K562 (cell line): ENCODE results near the gene PNMA8A. TPM values are rescaled to one million over a fixed set of nuclear protein-coding genes. Genes with fewer than 3 reads are reported as not detected.

ENCODE experiments used
- ATAC-seq: fragments of 200-7000 bp; cut with Tn5 transposase; 3 replicates; pipeline ENCODE4 v1.9.1; 2020; ENCODE audit warnings: moderate library complexity
- BruUV-seq: library from RNA; stranded (reverse); fragments of 400-500 nt; replicated peaks from 2 replicates; lab custom pipeline; 2021; lab: Mats Ljungman, UMichigan
- CTCF ChIA-PET: fragments of 300-600 bp; formaldehyde crosslinking; extraction: SDS; loops from one replicate; lab custom pipeline; 2021; ENCODE audit warnings: low intra/inter-chr PET ratio; lab: Yijun Ruan, JAX
- POLR2A ChIA-PET: fragments of 300-600, 350-650 bp; sonication (Branson Sonifier 250); formaldehyde crosslinking; extraction: SDS; loops from one replicate; lab custom pipeline; 2021; ENCODE audit warnings: antibody characterized with exemption, inconsistent platforms; lab: Yijun Ruan, JAX
- DNase-seq, 4 experiments: peaks; one replicate each; pipeline versions ENCODE4 v3.0.0 to v3.0.0-alpha.2; 2011 to 2018; ENCODE audit warnings: low spot score in 3 of 4, mixed read lengths in 3 of 4; ENCODE audit errors: extremely low read depth in 1 of 4
- FAIRE-seq: peaks from 2 replicates; lab custom pipeline; 2011; peaks lifted over from hg19 to GRCh38; lab: Jason Lieb, UNC
- H2AFZ ChIP-seq: 2 replicates; pipeline ENCODE4 v1.6.0; 2011; ENCODE audit warnings: low read depth, low read length, control low read depth, inconsistent platforms
- H3K27ac ChIP-seq: fragments of 200-600 bp; 3 replicates; pipeline ENCODE4 v1.8.0; 2011; ENCODE audit warnings: low read depth, mild to moderate bottlenecking, control low read depth, inconsistent platforms, low read length, moderate library complexity, mixed read lengths; ENCODE audit errors: extremely low read depth
- H3K27me3 ChIP-seq, 2 experiments: fragments of 300-600 bp in 1 of 2; 2 replicates in 1 of 2; 3 replicates in 1 of 2; pipeline versions ENCODE4 v1.6.0 to v1.8.0; 2011; ENCODE audit warnings: inconsistent platforms in 2 of 2, low read length in 2 of 2, mild to moderate bottlenecking in 1 of 2, mixed read lengths in 1 of 2, moderate library complexity in 1 of 2; ENCODE audit not compliant: control insufficient read depth in 2 of 2, insufficient read depth in 2 of 2
- H3K36me3 ChIP-seq: fragments of 300-600 bp; 3 replicates; pipeline ENCODE4 v1.8.0; 2011; ENCODE audit warnings: mild to moderate bottlenecking, low read length, inconsistent platforms; ENCODE audit not compliant: control insufficient read depth, insufficient read depth
- H3K4me1 ChIP-seq, 2 experiments: fragments of 200-600 bp in 1 of 2; replicated peaks in 1 of 2; 2 replicates in 1 of 2; 3 replicates in 1 of 2; pipeline versions ENCODE4 v1.5.1 to v1.8.0; 2011; ENCODE audit warnings: inconsistent platforms in 2 of 2, low read length in 2 of 2, mild to moderate bottlenecking in 1 of 2, mixed read lengths in 1 of 2, moderate library complexity in 1 of 2; ENCODE audit not compliant: control insufficient read depth in 2 of 2, insufficient read depth in 2 of 2
- H3K4me2 ChIP-seq: 2 replicates; pipeline ENCODE4 v1.6.1; 2011; ENCODE audit warnings: low read length, control low read depth, inconsistent platforms, mixed read lengths; ENCODE audit not compliant: insufficient read depth
- H3K4me3 ChIP-seq: fragments of 200-600 bp; sonication (generic), shearing (Covaris generic); 2 replicates; pipeline ENCODE4 v1.5.1; 2016; ENCODE audit warnings: control low read depth, inconsistent platforms
- H3K79me2 ChIP-seq: fragments of 200-600 bp; 3 replicates; pipeline ENCODE4 v1.8.0; 2011; ENCODE audit warnings: low read length, inconsistent platforms; ENCODE audit not compliant: control insufficient read depth, insufficient read depth
- H3K9ac ChIP-seq, 2 experiments: 2 replicates each; pipeline versions ENCODE4 v1.6.0 to v1.6.1; 2011; ENCODE audit warnings: low read depth in 2 of 2, low read length in 2 of 2, control low read depth in 1 of 2, inconsistent platforms in 1 of 2, mild to moderate bottlenecking in 1 of 2, mixed read lengths in 1 of 2; ENCODE audit not compliant: insufficient read depth in 1 of 2
- H3K9me1 ChIP-seq: one replicate; pipeline ENCODE4 v1.6.0; 2011; ENCODE audit warnings: inconsistent platforms, mild to moderate bottlenecking, low read length, moderate library complexity; ENCODE audit not compliant: control insufficient read depth, insufficient read depth
- H3K9me3 ChIP-seq: replicated peaks from 2 replicates; pipeline ENCODE4 v1.5.1; 2011; ENCODE audit warnings: low read depth, low read length, inconsistent platforms; ENCODE audit not compliant: control insufficient read depth, insufficient read depth
- H4K20me1 ChIP-seq: replicated peaks from 2 replicates; pipeline ENCODE4 v1.6.1; 2011; ENCODE audit warnings: low read length, inconsistent platforms, mixed read lengths; ENCODE audit not compliant: control insufficient read depth, insufficient read depth
- ARID4B ChIP-seq: sonication (generic); formaldehyde crosslinking; IDR thresholded peaks from 2 replicates; pipeline ENCODE4 v1.8.0; 2022; ENCODE audit warnings: mild to moderate bottlenecking, missing genetic modification reagents
- BRD9 ChIP-seq: fragments of 450-650 bp; IDR thresholded peaks from 2 replicates; pipeline ENCODE4 v1.6.1; 2018; ENCODE audit warnings: low read depth; ENCODE audit not compliant: partially characterized antibody
- E4F1 ChIP-seq: fragments of 250-450 bp; sonication (Bioruptor Pico); IDR thresholded peaks from 2 replicates; pipeline ENCODE4 v1.5.0; 2021; ENCODE audit warnings: mild to moderate bottlenecking, borderline replicate concordance
- GTF2A2 ChIP-seq: IDR thresholded peaks from 2 replicates; pipeline ENCODE4 v1.6.1; 2016; ENCODE audit warnings: mild to moderate bottlenecking, missing genetic modification characterization, missing compliant biosample characterization
- HEY1 ChIP-seq: fragments of 250-450 bp; sonication (Bioruptor Pico); IDR thresholded peaks from 2 replicates; pipeline ENCODE4 v1.5.0; 2020; ENCODE audit warnings: mild to moderate bottlenecking, moderate library complexity, borderline replicate concordance
- NUFIP1 ChIP-seq: fragments of 450-650 bp; IDR thresholded peaks from 2 replicates; pipeline ENCODE4 v1.6.1; 2018; ENCODE audit not compliant: partially characterized antibody
- RBM34 ChIP-seq: fragments of 200-400 bp; formaldehyde crosslinking; IDR thresholded peaks from 2 replicates; pipeline ENCODE4 v1.6.1; 2018; ENCODE audit warnings: low read length, borderline replicate concordance; ENCODE audit not compliant: insufficient read depth
- TFE3 ChIP-seq: fragments of 450-650 bp; formaldehyde crosslinking; IDR thresholded peaks from 2 replicates; pipeline ENCODE4 v1.4.0; 2020; ENCODE audit warnings: mild to moderate bottlenecking, mixed read lengths
- ZBTB33 ChIP-seq: sonication (generic); formaldehyde crosslinking; IDR thresholded peaks from 2 replicates; pipeline ENCODE4 v1.8.1; 2023; ENCODE audit warnings: mild to moderate bottlenecking, missing genetic modification reagents
- WGBS: fragments of 100-300 bp; shearing (Covaris generic); methylation state at CpG from one replicate; pipeline ENCODE4 v1.1.6; 2016; ENCODE audit warnings: low coverage, mixed read lengths; ENCODE audit not compliant: insufficient coverage; ENCODE audit errors: missing lambda C conversion rate; 5-methylcytosine and 5-hydroxymethylcytosine counted together
- in situ Hi-C: fragments of 300-500 bp; cut with MboI; formaldehyde crosslinking; loops from 4 replicates; pipeline ENCODE4 v1.15.0; 2018; ENCODE audit warnings: inconsistent platforms, mixed read lengths
- intact Hi-C: fragments of 100-400 bp; cut with micrococcal nuclease; formaldehyde crosslinking; loops from 2 replicates; pipeline ENCODE4 v1.14.2; 2022
- polyA plus RNA-seq, 8 experiments: library from polyadenylated mRNA; depleted of rRNA in 4 of 8; stranded (reverse) in 5 of 8; unstranded in 3 of 8; fragments of >200 nt; fragmentation: Nextera tagmentation in 2 of 8; fragmentation: Illumina TruSeq in 1 of 8; extraction: Ambion mirVana in 2 of 8; extraction: Trizol in 1 of 8; gene quantifications; 2 replicates each; pipeline versions ENCODE4 v1.2.1 to v1.2.3, GENCODE V29; 2011 to 2014; ENCODE audit warnings: inconsistent platforms in 1 of 8, missing spikeins in 1 of 8
- total RNA-seq, 7 experiments: library from RNA; depleted of rRNA in 6 of 7; stranded (reverse); fragments of >200 nt in 6 of 7; fragmentation: Illumina TruSeq in 2 of 7; extraction: Trizol in 2 of 7; gene quantifications; 2 replicates each; pipeline versions ENCODE4 v1.2.1 to v1.2.3, GENCODE V29; 2011 to 2021; ENCODE audit warnings: low replicate concordance in 1 of 7

PNMA8A gene
- total and polyA plus RNA-seq, 9 of the 15 experiments (the other 6 are each of a cell fraction or from before 2014, with no cell fraction given), result 6.6 to 23.8 (median 14.9) TPM

- FAIRE-seq (no peak), DNase-seq (no peak), ATAC-seq (no peak)
- H4K20me1 ChIP-seq, result no peaks in the 10 kb centered on the region
- no peak overlapping the region for H3K4me3 ChIP-seq
- BruUV-seq, result no TSS peak
- ChIA-PET POLR2A (interaction anchor here (1.5 kb wide), 1 partner anchor 29 kb away, joined by 5 read pairs; no protein-coding TSS in a partner anchor), CTCF (no interaction called here)
- H3K4me2 ChIP-seq, result no peak overlapping the region
- H3K27ac ChIP-seq, result no peak overlapping the region
- no peaks in the 10 kb centered on the region for H3K9me1 ChIP-seq
- H3K36me3 ChIP-seq, result no peaks in the 10 kb centered on the region
- in situ Hi-C loops (no loop called here), intact Hi-C loops (no loop called here)
- H3K4me1 ChIP-seq, result no peaks in the 10 kb centered on the region; a peak in 1 of 5 replicates
- H2AFZ ChIP-seq, result no peak overlapping the region
- H3K9ac ChIP-seq, result no peak overlapping the region
- H3K9me3 ChIP-seq, result no peaks in the 10 kb centered on the region
- H3K27me3 ChIP-seq, result peaks cover 0 to 4% of the 10 kb centered on the region in 2 experiments; a peak in 1 of 5 replicates
- no peaks in the 10 kb centered on the region for H3K79me2 ChIP-seq
- WGBS, result 19% methylated on average over 1 of the region's 1 CpG
- TF ChIP-seq TFE3 (CRISPR knock-in tag), result no peak
- no peak for TF ChIP-seq HEY1 (CRISPR knock-in tag)
- no peak for TF ChIP-seq NUFIP1
- TF ChIP-seq ARID4B (CRISPR knock-in tag), result no peak
- TF ChIP-seq GTF2A2 (tag), result no peak
- TF ChIP-seq ZBTB33 (CRISPR knock-in tag), result no peak
- no peak for TF ChIP-seq E4F1 (CRISPR knock-in tag)
- TF ChIP-seq RBM34, result no peak
- TF ChIP-seq BRD9, result no peak
These were observed 10.4 kb downstream of the PNMA8A start for GRCh38 chr19:46460981-46461380.
